Measurements from ENCODE around the gene NQO2.

The NQO2 gene

GRCh38 chr6:2979819-2980464, 19.8 kb upstream of the NQO2 start:
- in situ Hi-C loops (cut with HindIII; ENCODE audit: low sequenced_read_pairs) = no loop called here
- no peak for DNase-seq (ENCODE audit: low read depth)
- no peak for TF ChIP-seq CTCF (IDR thresholded peaks at IDR 0.05; ENCODE audit: low read depth, low read length, missing control alignments)
- H3K4me3 ChIP-seq (ENCODE audit: low read depth, low read length) = no peak overlapping the region

GRCh38 chr6:2980465-2980855, 19.2 kb upstream of the NQO2 start:
- TF ChIP-seq CTCF (IDR thresholded peaks at IDR 0.05; ENCODE audit: low read depth, low read length, missing control alignments) = no peak
- no peak for DNase-seq (ENCODE audit: low read depth)
- no peak overlapping the region for H3K4me3 ChIP-seq (ENCODE audit: low read depth, low read length)
- in situ Hi-C loops (cut with HindIII; ENCODE audit: low sequenced_read_pairs) = no loop called here

GRCh38 chr6:2982426-2983117, 17.1 kb upstream of the NQO2 start:
- no peak overlapping the region for H3K4me3 ChIP-seq (ENCODE audit: low read depth, low read length)
- TF ChIP-seq CTCF (IDR thresholded peaks at IDR 0.05; ENCODE audit: low read depth, low read length, missing control alignments) = no peak
- in situ Hi-C loops (cut with HindIII; ENCODE audit: low sequenced_read_pairs) = no loop called here
- no peak for DNase-seq (ENCODE audit: low read depth)

- in situ Hi-C loops (cut with HindIII; ENCODE audit: low sequenced_read_pairs) = no loop called here
- DNase-seq (ENCODE audit: low read depth) = no peak
- H3K4me3 ChIP-seq (ENCODE audit: low read depth, low read length) = no peak overlapping the region
- TF ChIP-seq CTCF (IDR thresholded peaks at IDR 0.05; ENCODE audit: low read depth, low read length, missing control alignments) = no peak
Measured at GRCh38 chr6:2984738-2985406, 14.8 kb upstream of the NQO2 start.

- DNase-seq (ENCODE audit: low read depth) = peak; percentile 83
- no peak overlapping the region for H3K4me3 ChIP-seq (ENCODE audit: low read depth, low read length)
- in situ Hi-C loops (cut with HindIII; ENCODE audit: low sequenced_read_pairs) = no loop called here
- no peak for TF ChIP-seq CTCF (IDR thresholded peaks at IDR 0.05; ENCODE audit: low read depth, low read length, missing control alignments)
Measured at GRCh38 chr6:2986722-2987221, 12.9 kb upstream of the NQO2 start.

GRCh38 chr6:2988094-2988425, 11.6 kb upstream of the NQO2 start:
- no peak for TF ChIP-seq CTCF (IDR thresholded peaks at IDR 0.05; ENCODE audit: low read depth, low read length, missing control alignments)
- peak overlapping the region; percentile 71 for H3K4me3 ChIP-seq (ENCODE audit: low read depth, low read length)
- in situ Hi-C loops (cut with HindIII; ENCODE audit: low sequenced_read_pairs) = no loop called here
- no peak for DNase-seq (ENCODE audit: low read depth)

Measured in astrocyte of the cerebellum (primary cell).